Spleen (tissue), 11 donors: ENCODE results near the gene TROAP. TPM values are rescaled to one million over a fixed set of nuclear protein-coding genes. Genes with fewer than 3 reads are reported as not detected.
A peak's percentile ranks its signal among the peaks of the same experiment; 100 is the strongest.

Source experiments
- DNase-seq: peaks from one replicate; pipeline ENCODE4 v3.0.0-alpha.2; 2020
- H3K27ac ChIP-seq, 8 donors: fragments of 200-600 bp; sonication (generic) in 7 of 8; 1 replicate in 4 of 8; 2 replicates in 4 of 8; pipeline versions ENCODE4 v1.5.0 to v1.8.0; 2016 to 2021; ENCODE audit warnings: inconsistent platforms in 4 of 8, mild to moderate bottlenecking in 4 of 8, moderate library complexity in 1 of 8
- H3K27me3 ChIP-seq, 7 donors: fragments of 200-600 bp; sonication (generic) in 6 of 7; replicated peaks in 1 of 7; 1 replicate in 4 of 7; 2 replicates in 3 of 7; pipeline versions ENCODE4 v1.5.0 to v1.8.0; 2016 to 2021; ENCODE audit warnings: inconsistent platforms in 3 of 7, mild to moderate bottlenecking in 1 of 7
- H3K36me3 ChIP-seq, 6 donors: fragments of 200-600 bp; sonication (generic) in 5 of 6; 1 replicate in 4 of 6; 2 replicates in 2 of 6; pipeline versions ENCODE4 v1.5.0 to v1.8.0; 2016 to 2021; ENCODE audit warnings: inconsistent platforms in 2 of 6
- H3K4me1 ChIP-seq, 6 donors: fragments of 200-600 bp; sonication (generic) in 5 of 6; 1 replicate in 3 of 6; 2 replicates in 3 of 6; pipeline versions ENCODE4 v1.5.0 to v1.8.0; 2016 to 2021; ENCODE audit warnings: inconsistent platforms in 3 of 6
- H3K4me3 ChIP-seq, 8 donors: fragments of 200-600 bp; sonication (generic) in 7 of 8; 1 replicate in 4 of 8; 2 replicates in 4 of 8; pipeline versions ENCODE4 v1.5.0 to v1.8.0; 2016 to 2021; ENCODE audit warnings: inconsistent platforms in 4 of 8, mild to moderate bottlenecking in 4 of 8, moderate library complexity in 2 of 8
- H3K9me3 ChIP-seq, 8 donors: fragments of 200-600 bp; sonication (generic) in 7 of 8; 1 replicate in 4 of 8; 2 replicates in 4 of 8; pipeline versions ENCODE4 v1.5.0 to v1.8.0; 2016 to 2021; ENCODE audit warnings: inconsistent platforms in 4 of 8
- CTCF ChIP-seq, 11 experiments: fragments of 200-600 bp in 7 of 11; fragments of 450-650 bp in 4 of 11; sonication (generic) in 4 of 11; IDR thresholded peaks in 8 of 11; conservative IDR thresholded peaks in 3 of 11; 1 replicate in 7 of 11; 2 replicates in 4 of 11; pipeline versions ENCODE4 v1.4.0 to v1.8.0; 2016 to 2021; ENCODE audit warnings: antibody characterized with exemption in 11 of 11, inconsistent platforms in 4 of 11, mild to moderate bottlenecking in 1 of 11
- POLR2A ChIP-seq, 3 donors: fragments of 450-650 bp; IDR thresholded peaks; one replicate each; pipeline ENCODE4 v1.5.1; 2017; ENCODE audit warnings: antibody characterized with exemption in 3 of 3, mild to moderate bottlenecking in 1 of 3
- POLR2AphosphoS5 ChIP-seq, 3 donors: sonication (generic); formaldehyde crosslinking; IDR thresholded peaks; one replicate each; pipeline ENCODE4 v1.5.1; 2017; ENCODE audit warnings: antibody characterized with exemption in 3 of 3
- WGBS, 5 donors: extraction: QIAGEN DNeasy Blood & Tissue Kit in 3 of 5; methylation state at CpG; one replicate each; pipeline versions ENCODE4 v1.1.5 to v1.1.7; 2013 to 2018; 5-methylcytosine and 5-hydroxymethylcytosine counted together
- intact Hi-C: fragments of 100-400 bp; cut with DNase I; formaldehyde crosslinking; loops from one replicate; pipeline ENCODE4 v1.15.0; 2023; ENCODE audit warnings: low total_unique reads
- polyA plus RNA-seq, 3 donors: library from polyadenylated mRNA; stranded (reverse); fragments of 200-250 nt; gene quantifications; one replicate each; pipeline ENCODE4 v1.2.1, GENCODE V29; 2013
- total RNA-seq, 7 donors: library from RNA; depleted of rRNA in 3 of 7; stranded (reverse); fragments of >200 nt in 3 of 7; fragmentation: NEBNext Ultra II Directional in 4 of 7; extraction: Animal tissue kit (Norgen Biotek cat#: 25700) in 4 of 7; gene quantifications; one replicate each; pipeline versions ENCODE4 v1.1.0 to v1.2.1, GENCODE V29; 2016 to 2021
- donor health status: healthy with polysubstance abuse.
- donor health status: DM: no; HTN: no; CAD: no; lungs with moderate emphysema.
- donor health status: DM: no; HTN: no; CAD: no.
- donor health status: Bipolar disorder and iron deficiency.
- donor health status: healthy.
- donor health status: DM: no; HTN: no; CAD: no.
- donor health status: DM: yes; HTN: yes; CAD: no.

The TROAP gene
- total and polyA plus RNA-seq, 10 donors: 2.5 to 11.9 (median 4.4) TPM

GRCh38 chr12:49287876-49288275 lies 35.2 kb upstream of the TROAP start:
- 47 to 57% (median 54%) methylated on average over 6 of the region's 6 CpGs for WGBS, 5 donors
- H3K4me3 ChIP-seq: no peak overlapping the region
- peak; percentile 30 for DNase-seq
- H3K27me3 ChIP-seq: peaks cover 0 to 67% (median 5%) of the 10 kb centered on the region in 7 donors
- H3K9me3 ChIP-seq: no peaks in the 10 kb centered on the region
- TF ChIP-seq POLR2A (IDR thresholded peaks at IDR 0.05): no peak
- no peak for TF ChIP-seq CTCF (IDR thresholded peaks at IDR 0.05 in 8 of 11, conservative IDR thresholded peaks at IDR 0.05 in 3 of 11)
- TF ChIP-seq POLR2AphosphoS5 (IDR thresholded peaks at IDR 0.05): no peak
- intact Hi-C loops: loop anchor here (5.0 kb wide), 2 partner anchors 54 to 229 kb away; no protein-coding TSS in a partner anchor
- H3K27ac ChIP-seq: no peak overlapping the region
- no peaks in the 10 kb centered on the region for H3K36me3 ChIP-seq
- peaks cover 0 to 7% (median 1%) of the 10 kb centered on the region in 6 donors for H3K4me1 ChIP-seq

GRCh38 chr12:49288412-49288853 lies 34.6 kb upstream of the TROAP start:
- 9 to 14% (median 13%) methylated on average over 11 of the region's 11 CpGs for WGBS, 5 donors
- DNase-seq: peak; percentile 56
- intact Hi-C loops: loop anchor here (5.0 kb wide), 2 partner anchors 54 to 229 kb away; no protein-coding TSS in a partner anchor
- no peak overlapping the region for H3K27ac ChIP-seq
- H3K4me1 ChIP-seq: peaks cover 0 to 13% (median 4%) of the 10 kb centered on the region in 6 donors
- no peaks in the 10 kb centered on the region for H3K9me3 ChIP-seq
- TF ChIP-seq POLR2A (IDR thresholded peaks at IDR 0.05) (no peak), CTCF (IDR thresholded peaks at IDR 0.05 in 8 of 11, conservative IDR thresholded peaks at IDR 0.05 in 3 of 11) (peak; percentile 73 to 92 (median 86))
- H3K36me3 ChIP-seq: no peaks in the 10 kb centered on the region
- peaks cover 0 to 72% (median 5%) of the 10 kb centered on the region in 7 donors for H3K27me3 ChIP-seq
- no peak overlapping the region for H3K4me3 ChIP-seq

GRCh38 chr12:49288922-49289555 lies 34.0 kb upstream of the TROAP start:
- Histone ChIP-seq H3K4me3 (no peak overlapping the region), H3K9me3 (no peaks in the 10 kb centered on the region), H3K27ac (no peak overlapping the region), H3K27me3 (peaks cover 0 to 72% (median 5%) of the 10 kb centered on the region in 7 donors), H3K4me1 (peaks cover 0 to 19% (median 6%) of the 10 kb centered on the region in 6 donors), H3K36me3 (no peaks in the 10 kb centered on the region)
- DNase-seq: peak; percentile 22
- intact Hi-C loops: loop anchor here (5.0 kb wide), 2 partner anchors 53 to 228 kb away; no protein-coding TSS in a partner anchor
- WGBS, 5 donors: 79 to 86% (median 84%) methylated on average over 7 to 9 of the region's 9 CpGs
- TF ChIP-seq CTCF (IDR thresholded peaks at IDR 0.05 in 8 of 11, conservative IDR thresholded peaks at IDR 0.05 in 3 of 11) (no peak), POLR2A (IDR thresholded peaks at IDR 0.05) (no peak), POLR2AphosphoS5 (IDR thresholded peaks at IDR 0.05) (no peak)

- TF ChIP-seq POLR2A (IDR thresholded peaks at IDR 0.05) (no peak), POLR2AphosphoS5 (IDR thresholded peaks at IDR 0.05) (no peak)
- Histone ChIP-seq H3K27me3 (peaks cover 17 to 84% (median 38%) of the 10 kb centered on the region in 7 donors), H3K27ac (peak overlapping the region in 5 of 8 donors; percentile 30 to 40 (median 33)), H3K36me3 (no peaks in the 10 kb centered on the region), H3K9me3 (no peaks in the 10 kb centered on the region), H3K4me3 (no peak overlapping the region), H3K4me1 (peaks cover 10 to 51% (median 31%) of the 10 kb centered on the region in 6 donors)
- WGBS, 5 donors: 62 to 79% (median 70%) methylated on average over 7 of the region's 7 CpGs
- DNase-seq: no peak
- intact Hi-C loops: no loop called here
Observed at GRCh38 chr12:49292729-49293055, 30.4 kb upstream of the TROAP start.
